K562 (cell line): ENCODE data around the gene PHC1. TPM values are rescaled to one million over a fixed set of nuclear protein-coding genes. Genes with fewer than 3 reads are reported as not detected.

Experiments used
- ATAC-seq: fragments of 200-7000 bp; cut with Tn5 transposase; 3 replicates; pipeline ENCODE4 v1.9.1; 2020; ENCODE audit warnings: moderate library complexity
- BruUV-seq: library from RNA; stranded (reverse); fragments of 400-500 nt; replicated peaks from 2 replicates; lab custom pipeline; 2021; lab: Mats Ljungman, UMichigan
- CTCF ChIA-PET: fragments of 300-600 bp; formaldehyde crosslinking; extraction: SDS; loops from one replicate; lab custom pipeline; 2021; ENCODE audit warnings: low intra/inter-chr PET ratio; lab: Yijun Ruan, JAX
- POLR2A ChIA-PET: fragments of 300-600, 350-650 bp; sonication (Branson Sonifier 250); formaldehyde crosslinking; extraction: SDS; loops from one replicate; lab custom pipeline; 2021; ENCODE audit warnings: antibody characterized with exemption, inconsistent platforms; lab: Yijun Ruan, JAX
- DNase-seq, 4 experiments: peaks; one replicate each; pipeline versions ENCODE4 v3.0.0 to v3.0.0-alpha.2; 2011 to 2018; ENCODE audit warnings: low spot score in 3 of 4, mixed read lengths in 3 of 4; ENCODE audit errors: extremely low read depth in 1 of 4
- FAIRE-seq: peaks from 2 replicates; lab custom pipeline; 2011; peaks lifted over from hg19 to GRCh38; lab: Jason Lieb, UNC
- H2AFZ ChIP-seq: 2 replicates; pipeline ENCODE4 v1.6.0; 2011; ENCODE audit warnings: low read depth, low read length, control low read depth, inconsistent platforms
- H3K27ac ChIP-seq: fragments of 200-600 bp; 3 replicates; pipeline ENCODE4 v1.8.0; 2011; ENCODE audit warnings: low read depth, mild to moderate bottlenecking, control low read depth, inconsistent platforms, low read length, moderate library complexity, mixed read lengths; ENCODE audit errors: extremely low read depth
- H3K27me3 ChIP-seq, 2 experiments: fragments of 300-600 bp in 1 of 2; 2 replicates in 1 of 2; 3 replicates in 1 of 2; pipeline versions ENCODE4 v1.6.0 to v1.8.0; 2011; ENCODE audit warnings: inconsistent platforms in 2 of 2, low read length in 2 of 2, mild to moderate bottlenecking in 1 of 2, mixed read lengths in 1 of 2, moderate library complexity in 1 of 2; ENCODE audit not compliant: control insufficient read depth in 2 of 2, insufficient read depth in 2 of 2
- H3K36me3 ChIP-seq: fragments of 300-600 bp; 3 replicates; pipeline ENCODE4 v1.8.0; 2011; ENCODE audit warnings: mild to moderate bottlenecking, low read length, inconsistent platforms; ENCODE audit not compliant: control insufficient read depth, insufficient read depth
- H3K4me1 ChIP-seq, 2 experiments: fragments of 200-600 bp in 1 of 2; replicated peaks in 1 of 2; 2 replicates in 1 of 2; 3 replicates in 1 of 2; pipeline versions ENCODE4 v1.5.1 to v1.8.0; 2011; ENCODE audit warnings: inconsistent platforms in 2 of 2, low read length in 2 of 2, mild to moderate bottlenecking in 1 of 2, mixed read lengths in 1 of 2, moderate library complexity in 1 of 2; ENCODE audit not compliant: control insufficient read depth in 2 of 2, insufficient read depth in 2 of 2
- H3K4me2 ChIP-seq: 2 replicates; pipeline ENCODE4 v1.6.1; 2011; ENCODE audit warnings: low read length, control low read depth, inconsistent platforms, mixed read lengths; ENCODE audit not compliant: insufficient read depth
- H3K4me3 ChIP-seq: fragments of 200-600 bp; sonication (generic), shearing (Covaris generic); 2 replicates; pipeline ENCODE4 v1.5.1; 2016; ENCODE audit warnings: control low read depth, inconsistent platforms
- H3K79me2 ChIP-seq: fragments of 200-600 bp; 3 replicates; pipeline ENCODE4 v1.8.0; 2011; ENCODE audit warnings: low read length, inconsistent platforms; ENCODE audit not compliant: control insufficient read depth, insufficient read depth
- H3K9ac ChIP-seq, 2 experiments: 2 replicates each; pipeline versions ENCODE4 v1.6.0 to v1.6.1; 2011; ENCODE audit warnings: low read depth in 2 of 2, low read length in 2 of 2, control low read depth in 1 of 2, inconsistent platforms in 1 of 2, mild to moderate bottlenecking in 1 of 2, mixed read lengths in 1 of 2; ENCODE audit not compliant: insufficient read depth in 1 of 2
- H3K9me1 ChIP-seq: one replicate; pipeline ENCODE4 v1.6.0; 2011; ENCODE audit warnings: inconsistent platforms, mild to moderate bottlenecking, low read length, moderate library complexity; ENCODE audit not compliant: control insufficient read depth, insufficient read depth
- H3K9me3 ChIP-seq: replicated peaks from 2 replicates; pipeline ENCODE4 v1.5.1; 2011; ENCODE audit warnings: low read depth, low read length, inconsistent platforms; ENCODE audit not compliant: control insufficient read depth, insufficient read depth
- H4K20me1 ChIP-seq: replicated peaks from 2 replicates; pipeline ENCODE4 v1.6.1; 2011; ENCODE audit warnings: low read length, inconsistent platforms, mixed read lengths; ENCODE audit not compliant: control insufficient read depth, insufficient read depth
- CBX8 ChIP-seq: fragments of 200-600 bp; sonication (generic); IDR thresholded peaks from 2 replicates; pipeline ENCODE4 v1.6.1; 2012; ENCODE audit warnings: borderline replicate concordance, mixed run types, low read depth, mild to moderate bottlenecking, moderate library complexity, mixed read lengths, low read length, control low read depth, inconsistent platforms; ENCODE audit not compliant: poor library complexity, severe bottlenecking; ENCODE audit errors: extremely low read depth
- ETV1 ChIP-seq: fragments of 450-650 bp; conservative IDR thresholded peaks from 2 replicates; pipeline ENCODE4 v1.6.1; 2016; ENCODE audit warnings: missing genetic modification characterization, control low read depth, low read depth, missing compliant biosample characterization
- FOSL1 ChIP-seq: fragments of 200-800 bp; sonication (Bioruptor generic); conservative IDR thresholded peaks from 2 replicates; pipeline ENCODE4 v1.6.1; 2016; ENCODE audit warnings: missing genetic modification characterization, missing compliant biosample characterization
- HDAC1 ChIP-seq, 2 experiments: fragments of 450-650 bp; IDR thresholded peaks; 2 replicates each; pipeline ENCODE4 v1.6.1; 2016 to 2017; ENCODE audit warnings: inconsistent platforms in 1 of 2, mild to moderate bottlenecking in 1 of 2, moderate library complexity in 1 of 2
- HDAC8 ChIP-seq: fragments of 450-650 bp; IDR thresholded peaks from 2 replicates; pipeline ENCODE4 v1.6.1; 2016; ENCODE audit warnings: mild to moderate bottlenecking, missing genetic modification characterization, moderate library complexity, missing compliant biosample characterization
- MLX ChIP-seq, 2 experiments: fragments of 450-650 bp in 1 of 2; sonication (generic) in 1 of 2; formaldehyde crosslinking; conservative IDR thresholded peaks; 2 replicates each; pipeline versions ENCODE4 v1.4.0 to v1.8.1; 2020 to 2022; ENCODE audit warnings: mild to moderate bottlenecking in 1 of 2, missing genetic modification reagents in 1 of 2
- OTX1 ChIP-seq: fragments of 450-650 bp; formaldehyde crosslinking; IDR thresholded peaks from 2 replicates; pipeline ENCODE4 v1.4.0; 2022; ENCODE audit warnings: mild to moderate bottlenecking
- PKNOX1 ChIP-seq: fragments of 450-650 bp; IDR thresholded peaks from 2 replicates; pipeline ENCODE4 v1.6.1; 2016
- TRIM28 ChIP-seq: fragments of 450-650 bp; IDR thresholded peaks from 2 replicates; pipeline ENCODE4 v1.6.1; 2017
- XRCC4 ChIP-seq: IDR thresholded peaks from one replicate; pipeline ENCODE4 v1.6.1; 2011; ENCODE audit not compliant: insufficient read depth, insufficient read length; ENCODE audit errors: extremely low read depth
- ZBTB1 ChIP-seq: sonication (generic); formaldehyde crosslinking; IDR thresholded peaks from 2 replicates; pipeline ENCODE4 v1.8.1; 2023; ENCODE audit warnings: missing genetic modification reagents, low read depth, mild to moderate bottlenecking, borderline replicate concordance
- ZNF311 ChIP-seq: fragments of 250-450 bp; sonication (Bioruptor Pico); IDR thresholded peaks from 2 replicates; pipeline ENCODE4 v1.4.0; 2020; ENCODE audit warnings: mild to moderate bottlenecking, moderate library complexity
- ZNF644 ChIP-seq: fragments of 200-800 bp; sonication (Bioruptor generic); IDR thresholded peaks from 2 replicates; pipeline ENCODE4 v1.6.1; 2016; ENCODE audit warnings: low read depth, missing genetic modification characterization, missing compliant biosample characterization
- WGBS: fragments of 100-300 bp; shearing (Covaris generic); methylation state at CpG from one replicate; pipeline ENCODE4 v1.1.6; 2016; ENCODE audit warnings: low coverage, mixed read lengths; ENCODE audit not compliant: insufficient coverage; ENCODE audit errors: missing lambda C conversion rate; 5-methylcytosine and 5-hydroxymethylcytosine counted together
- in situ Hi-C: fragments of 300-500 bp; cut with MboI; formaldehyde crosslinking; loops from 4 replicates; pipeline ENCODE4 v1.15.0; 2018; ENCODE audit warnings: inconsistent platforms, mixed read lengths
- intact Hi-C: fragments of 100-400 bp; cut with micrococcal nuclease; formaldehyde crosslinking; loops from 2 replicates; pipeline ENCODE4 v1.14.2; 2022
- polyA plus RNA-seq, 8 experiments: library from polyadenylated mRNA; depleted of rRNA in 4 of 8; stranded (reverse) in 5 of 8; unstranded in 3 of 8; fragments of >200 nt; fragmentation: Nextera tagmentation in 2 of 8; fragmentation: Illumina TruSeq in 1 of 8; extraction: Ambion mirVana in 2 of 8; extraction: Trizol in 1 of 8; gene quantifications; 2 replicates each; pipeline versions ENCODE4 v1.2.1 to v1.2.3, GENCODE V29; 2011 to 2014; ENCODE audit warnings: inconsistent platforms in 1 of 8, missing spikeins in 1 of 8
- total RNA-seq, 7 experiments: library from RNA; depleted of rRNA in 6 of 7; stranded (reverse); fragments of >200 nt in 6 of 7; fragmentation: Illumina TruSeq in 2 of 7; extraction: Trizol in 2 of 7; gene quantifications; 2 replicates each; pipeline versions ENCODE4 v1.2.1 to v1.2.3, GENCODE V29; 2011 to 2021; ENCODE audit warnings: low replicate concordance in 1 of 7
- TF ChIP-seq, protein P1 (sequence below), 2 experiments: fragments of 250-450 bp in 1 of 2; fragments of 450-650 bp in 1 of 2; sonication (Bioruptor Pico) in 1 of 2; IDR thresholded peaks; 2 replicates each; pipeline versions ENCODE4 v1.6.1 to v1.8.0; 2016 to 2021; ENCODE audit warnings: mild to moderate bottlenecking in 2 of 2, moderate library complexity in 2 of 2, missing compliant biosample characterization in 1 of 2, missing genetic modification characterization in 1 of 2
- TF ChIP-seq, protein P2 (sequence below): fragments of 250-450 bp; sonication (Bioruptor Pico); IDR thresholded peaks from 2 replicates; pipeline ENCODE4 v1.8.0; 2021; ENCODE audit warnings: borderline replicate concordance, mild to moderate bottlenecking, moderate library complexity; ENCODE audit not compliant: poor library complexity, severe bottlenecking
- TF ChIP-seq, protein P3 (sequence below), 2 experiments: IDR thresholded peaks in 1 of 2; conservative IDR thresholded peaks in 1 of 2; 2 replicates each; pipeline ENCODE4 v1.6.1; 2016; ENCODE audit warnings: low read depth in 2 of 2, mild to moderate bottlenecking in 1 of 2, missing compliant biosample characterization in 1 of 2, missing genetic modification characterization in 1 of 2, moderate library complexity in 1 of 2

PHC1 gene
- total and polyA plus RNA-seq, 9 of the 15 experiments (the other 6 are each of a cell fraction or from before 2014, with no cell fraction given): 1.9 to 13.7 (median 6.9) TPM

GRCh38 chr12:8957561-8957960 lies 43.3 kb downstream of the PHC1 start:
- CTCF ChIA-PET: no interaction called here
- 8% methylated on average over 4 of the region's 4 CpGs for WGBS
- H3K4me1 ChIP-seq: peaks cover 3 to 5% of the 10 kb centered on the region in 2 experiments; a peak in 3 of 5 replicates
- TF ChIP-seq, protein P1, sequence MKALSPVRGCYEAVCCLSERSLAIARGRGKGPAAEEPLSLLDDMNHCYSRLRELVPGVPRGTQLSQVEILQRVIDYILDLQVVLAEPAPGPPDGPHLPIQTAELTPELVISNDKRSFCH (CRISPR knock-in tag; IDR thresholded peaks at IDR 0.05): no peak
- TF ChIP-seq, protein P1 (tag; IDR thresholded peaks at IDR 0.05): no peak
- TF ChIP-seq, protein P2, sequence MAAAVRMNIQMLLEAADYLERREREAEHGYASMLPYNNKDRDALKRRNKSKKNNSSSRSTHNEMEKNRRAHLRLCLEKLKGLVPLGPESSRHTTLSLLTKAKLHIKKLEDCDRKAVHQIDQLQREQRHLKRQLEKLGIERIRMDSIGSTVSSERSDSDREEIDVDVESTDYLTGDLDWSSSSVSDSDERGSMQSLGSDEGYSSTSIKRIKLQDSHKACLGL (CRISPR knock-in tag): no peak
- TF ChIP-seq ZNF311 (CRISPR knock-in tag) (no peak), TRIM28 (no peak), PKNOX1 (peak; percentile 73), MLX (CRISPR knock-in tag; conservative IDR thresholded peaks at IDR 0.05) (no peak), ZNF644 (tag) (no peak), CBX8 (no peak), HDAC8 (tag) (no peak), ZBTB1 (CRISPR knock-in tag) (no peak), FOSL1 (tag) (no peak), OTX1 (no peak), HDAC1 (IDR thresholded peaks at IDR 0.05) (no peak), ETV1 (tag) (no peak), XRCC4 (no peak)
- TF ChIP-seq, protein P3, sequence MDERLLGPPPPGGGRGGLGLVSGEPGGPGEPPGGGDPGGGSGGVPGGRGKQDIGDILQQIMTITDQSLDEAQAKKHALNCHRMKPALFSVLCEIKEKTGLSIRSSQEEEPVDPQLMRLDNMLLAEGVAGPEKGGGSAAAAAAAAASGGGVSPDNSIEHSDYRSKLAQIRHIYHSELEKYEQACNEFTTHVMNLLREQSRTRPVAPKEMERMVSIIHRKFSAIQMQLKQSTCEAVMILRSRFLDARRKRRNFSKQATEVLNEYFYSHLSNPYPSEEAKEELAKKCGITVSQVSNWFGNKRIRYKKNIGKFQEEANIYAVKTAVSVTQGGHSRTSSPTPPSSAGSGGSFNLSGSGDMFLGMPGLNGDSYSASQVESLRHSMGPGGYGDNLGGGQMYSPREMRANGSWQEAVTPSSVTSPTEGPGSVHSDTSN (CRISPR knock-in tag; IDR thresholded peaks at IDR 0.05; ENCODE audit: low read depth): no peak
- TF ChIP-seq, protein P3 (tag; conservative IDR thresholded peaks at IDR 0.05; ENCODE audit: low read depth): peak; percentile 69

More at GRCh38 chr12:8957561-8957960, 43.3 kb downstream of the PHC1 start:
- peak in 1 of 4 experiments; percentile 9 for DNase-seq
- Histone ChIP-seq H3K4me3 (no peak overlapping the region), H3K9ac (no peak overlapping the region), H4K20me1 (no peaks in the 10 kb centered on the region), H3K79me2 (no peaks in the 10 kb centered on the region), H3K36me3 (no peaks in the 10 kb centered on the region), H3K4me2 (no peak overlapping the region), H3K27me3 (no peaks in the 10 kb centered on the region), H3K9me1 (no peaks in the 10 kb centered on the region), H3K9me3 (no peaks in the 10 kb centered on the region), H3K27ac (no peak overlapping the region), H2AFZ (no peak overlapping the region)
- peak; percentile 6 for FAIRE-seq
- no peak for ATAC-seq
- in situ Hi-C loops: no loop called here
- POLR2A ChIA-PET: no interaction called here
- no TSS peak for BruUV-seq
- intact Hi-C loops: no loop called here
